OCI-LY7 (cell line): ENCODE measurements around the gene GCSAM. TPM values are rescaled to one million over a fixed set of nuclear protein-coding genes. Genes with fewer than 3 reads are reported as not detected.

ENCODE experiments used
- BruUV-seq: library from RNA; stranded (reverse); fragments of 400-500 nt; replicated peaks from 2 replicates; lab custom pipeline; 2021; lab: Mats Ljungman, UMichigan
- CTCF ChIA-PET: fragments of 300-600 bp; sonication (Branson Sonifier 250); formaldehyde crosslinking; loops from one replicate; lab custom pipeline; 2022; ENCODE audit warnings: antibody characterized with exemption; ENCODE audit not compliant: unreplicated experiment; lab: Charles Lee
- POLR2A ChIA-PET: fragments of 300-600 bp; sonication (Branson Sonifier 250); formaldehyde crosslinking; loops from one replicate; lab custom pipeline; 2022; ENCODE audit warnings: antibody characterized with exemption; lab: Charles Lee
- DNase-seq: peaks from one replicate; pipeline ENCODE4 v3.0.0-alpha.2; 2015; ENCODE audit warnings: low spot score
- H2AFZ ChIP-seq: fragments of 200-600 bp; sonication (generic), shearing (Covaris generic); 2 replicates; pipeline ENCODE4 v1.6.1; 2014; ENCODE audit warnings: mild to moderate bottlenecking, antibody characterized with exemption, low read length, moderate library complexity
- H3K27ac ChIP-seq: fragments of 200-600 bp; sonication (generic); 2 replicates; pipeline ENCODE4 v1.5.1; 2014; ENCODE audit warnings: mixed run types, low read depth, mild to moderate bottlenecking, moderate library complexity, low read length, inconsistent platforms; ENCODE audit not compliant: poor library complexity, severe bottlenecking
- H3K36me3 ChIP-seq: fragments of 200-600 bp; sonication (generic); 2 replicates; pipeline ENCODE4 v1.6.1; 2014; ENCODE audit warnings: mild to moderate bottlenecking, antibody characterized with exemption, low read length, moderate library complexity, mixed read lengths; ENCODE audit not compliant: insufficient read depth
- H3K4me1 ChIP-seq: fragments of 200-600 bp; sonication (generic); 2 replicates; pipeline ENCODE4 v1.5.1; 2014; ENCODE audit warnings: mild to moderate bottlenecking, low read length; ENCODE audit not compliant: insufficient read depth, poor library complexity, severe bottlenecking
- H3K4me2 ChIP-seq: fragments of 200-600 bp; sonication (generic); 2 replicates; pipeline ENCODE4 v1.6.1; 2014; ENCODE audit warnings: mild to moderate bottlenecking, low read length
- H3K4me3 ChIP-seq: fragments of 200-600 bp; sonication (generic); 2 replicates; pipeline ENCODE4 v1.5.1; 2014; ENCODE audit warnings: mild to moderate bottlenecking, low read depth, low read length; ENCODE audit not compliant: poor library complexity, severe bottlenecking
- H3K79me2 ChIP-seq: fragments of 200-600 bp; sonication (generic); 2 replicates; pipeline ENCODE4 v1.6.1; 2016; ENCODE audit warnings: low read depth, mild to moderate bottlenecking, low read length, moderate library complexity, mixed read lengths; ENCODE audit not compliant: insufficient read depth
- H3K9me2 ChIP-seq: fragments of 200-600 bp; sonication (generic); 2 replicates; pipeline ENCODE4 v1.6.1; 2016; ENCODE audit warnings: mild to moderate bottlenecking, low read length, mixed read lengths; ENCODE audit not compliant: insufficient read depth
- H3K9me3 ChIP-seq: fragments of 200-600 bp; sonication (generic); 2 replicates; pipeline ENCODE4 v1.6.1; 2014; ENCODE audit warnings: mild to moderate bottlenecking, mixed run types, low read length, mixed read lengths
- H4K20me1 ChIP-seq: fragments of 200-600 bp; sonication (generic); 2 replicates; pipeline ENCODE4 v1.6.1; 2014; ENCODE audit warnings: mild to moderate bottlenecking, antibody characterized with exemption, low read length, moderate library complexity, mixed read lengths; ENCODE audit not compliant: insufficient read depth
- EZH2phosphoT487 ChIP-seq: fragments of 200-600 bp; sonication (generic); IDR thresholded peaks from 2 replicates; pipeline ENCODE4 v1.6.1; 2018; ENCODE audit warnings: low read depth, borderline replicate concordance, mild to moderate bottlenecking, mixed run types, antibody characterized with exemption, low read length, moderate library complexity, mixed read lengths
- intact Hi-C: fragments of 100-400 bp; cut with micrococcal nuclease; formaldehyde crosslinking; loops from one replicate; pipeline ENCODE4 v1.10.0; 2022; ENCODE audit not compliant: unreplicated experiment
- total RNA-seq, 2 experiments: library from RNA; depleted of rRNA in 1 of 2; stranded (reverse); fragments of >200 nt in 1 of 2; shearing (Covaris generic) in 1 of 2; gene quantifications; 2 replicates each; pipeline ENCODE4 v1.2.3, GENCODE V29; 2014 to 2022
- TF ChIP-seq, protein P1 (sequence below): fragments of 200-600 bp; sonication (generic); conservative IDR thresholded peaks from 2 replicates; pipeline ENCODE4 v1.5.1; 2014; ENCODE audit warnings: mild to moderate bottlenecking, antibody characterized with exemption, low read length, moderate library complexity, mixed read lengths

Gene GCSAM
- total RNA-seq, 2 experiments from 2014 or later: 193 to 195 TPM

DNA sequence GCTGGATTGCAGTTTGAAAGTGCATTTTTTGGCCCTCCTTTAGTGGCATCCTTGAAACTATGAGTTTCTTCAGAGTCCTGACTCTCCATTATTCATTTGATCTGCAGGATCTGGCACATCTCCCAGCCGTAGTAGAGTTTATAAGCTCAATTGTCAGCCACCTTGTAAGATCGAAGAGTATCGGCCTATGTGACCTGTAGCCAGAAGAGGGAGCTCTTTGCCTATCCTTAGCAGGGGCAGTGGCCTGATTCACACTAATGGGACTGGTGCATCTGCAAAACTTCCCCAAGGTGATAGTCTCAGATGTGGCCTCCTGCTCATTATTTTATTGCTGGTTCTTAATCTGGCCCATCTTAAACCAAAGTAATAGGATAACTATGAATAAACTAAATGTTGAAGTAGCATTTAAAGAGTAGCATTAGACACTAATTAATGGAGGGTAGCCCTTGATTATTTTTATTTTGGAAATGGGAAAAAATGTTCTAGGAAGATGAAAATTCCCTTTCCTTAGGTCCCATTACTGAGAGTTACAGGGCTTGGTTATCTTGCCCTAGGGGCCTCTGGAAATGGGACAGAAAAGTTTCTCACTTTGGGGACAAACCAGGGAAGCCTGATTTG, 21.2 kb downstream of the GCSAM start:
- POLR2A ChIA-PET: interaction anchor here (0.6 to 7.4 kb wide), 22 partner anchors 9 to 448 kb away, joined by 3 to 169 read pairs (median 4); partner anchors contain the start of genes BTLA, GCSAM and SLC9C1

DNA sequence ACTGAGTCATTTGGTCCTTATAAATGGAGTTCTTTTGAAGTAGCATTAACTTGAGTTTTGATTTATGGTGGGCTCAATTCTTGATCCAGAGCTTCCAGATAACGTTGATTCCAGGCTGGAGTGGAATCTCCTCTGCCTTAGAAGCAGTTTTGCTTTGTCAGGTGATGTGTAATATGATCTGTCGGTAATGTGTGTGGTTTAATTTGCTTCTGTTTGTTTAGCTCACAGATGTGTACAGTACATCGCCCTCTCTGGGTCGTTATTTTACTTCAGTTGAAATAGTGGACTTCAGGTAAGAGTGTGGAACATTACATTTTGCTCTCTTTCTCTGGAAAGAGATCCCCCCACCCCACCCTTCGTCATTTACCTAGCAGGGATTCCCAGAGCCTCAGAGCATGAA, 23.7 kb downstream of the GCSAM start:
- ChIA-PET CTCF (interaction anchor here (1.2 kb wide), 1 partner anchor 17 kb away, joined by 3 read pairs; no protein-coding TSS in a partner anchor), POLR2A (interaction anchor here (1.0 to 7.4 kb wide), 11 partner anchors 8 to 422 kb away, joined by 3 to 169 read pairs (median 8); partner anchors contain the start of genes ABHD10 and GCSAM)
- peak; percentile 19 for DNase-seq
- Histone ChIP-seq H3K9me2 (no peaks in the 10 kb centered on the region), H3K4me3 (peak overlapping the region; percentile 3), H3K27ac (peak overlapping the region; percentile 67), H3K36me3 (peaks cover 22% of the 10 kb centered on the region), H3K9me3 (no peaks in the 10 kb centered on the region), H2AFZ (peak overlapping the region; percentile 51; the same call in 1 of the 2 replicates), H4K20me1 (no peaks in the 10 kb centered on the region), H3K79me2 (no peaks in the 10 kb centered on the region; the same call in 1 of the 2 replicates), H3K4me2 (peak overlapping the region; percentile 46), H3K4me1 (peaks cover 57% of the 10 kb centered on the region)
- TF ChIP-seq, protein P1, sequence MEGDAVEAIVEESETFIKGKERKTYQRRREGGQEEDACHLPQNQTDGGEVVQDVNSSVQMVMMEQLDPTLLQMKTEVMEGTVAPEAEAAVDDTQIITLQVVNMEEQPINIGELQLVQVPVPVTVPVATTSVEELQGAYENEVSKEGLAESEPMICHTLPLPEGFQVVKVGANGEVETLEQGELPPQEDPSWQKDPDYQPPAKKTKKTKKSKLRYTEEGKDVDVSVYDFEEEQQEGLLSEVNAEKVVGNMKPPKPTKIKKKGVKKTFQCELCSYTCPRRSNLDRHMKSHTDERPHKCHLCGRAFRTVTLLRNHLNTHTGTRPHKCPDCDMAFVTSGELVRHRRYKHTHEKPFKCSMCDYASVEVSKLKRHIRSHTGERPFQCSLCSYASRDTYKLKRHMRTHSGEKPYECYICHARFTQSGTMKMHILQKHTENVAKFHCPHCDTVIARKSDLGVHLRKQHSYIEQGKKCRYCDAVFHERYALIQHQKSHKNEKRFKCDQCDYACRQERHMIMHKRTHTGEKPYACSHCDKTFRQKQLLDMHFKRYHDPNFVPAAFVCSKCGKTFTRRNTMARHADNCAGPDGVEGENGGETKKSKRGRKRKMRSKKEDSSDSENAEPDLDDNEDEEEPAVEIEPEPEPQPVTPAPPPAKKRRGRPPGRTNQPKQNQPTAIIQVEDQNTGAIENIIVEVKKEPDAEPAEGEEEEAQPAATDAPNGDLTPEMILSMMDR: no peak
- TF ChIP-seq EZH2phosphoT487: no peak
- TSS peak; percentile 26 for BruUV-seq
- intact Hi-C loops: no loop called here

More for the DNA sequence above, 21.2 kb downstream of the GCSAM start:
- no TSS peak for BruUV-seq
- Histone ChIP-seq H3K4me2 (peak overlapping the region; percentile 57), H2AFZ (peak overlapping the region; percentile 75), H3K4me3 (no peak overlapping the region), H3K9me3 (no peaks in the 10 kb centered on the region), H3K79me2 (no peaks in the 10 kb centered on the region; the same call in 1 of the 2 replicates), H3K27ac (peak overlapping the region; percentile 99), H3K9me2 (no peaks in the 10 kb centered on the region), H3K4me1 (peaks cover 83% of the 10 kb centered on the region), H4K20me1 (no peaks in the 10 kb centered on the region), H3K36me3 (peaks cover 20% of the 10 kb centered on the region)
- intact Hi-C loops: loop anchor here (1.0 to 5.0 kb wide), 7 partner anchors 181 to 450 kb away; partner anchors contain the start of genes ATG3, BTLA and SLC35A5
- no peak for TF ChIP-seq EZH2phosphoT487
- TF ChIP-seq, protein P1: peak; percentile 99
- DNase-seq: peak; percentile 96
- CTCF ChIA-PET: interaction anchor here (0.5 to 1.6 kb wide), 18 partner anchors 13 to 450 kb away, joined by 3 to 19 read pairs (median 4); partner anchors contain the start of genes ABHD10, ATG3, GCSAM and SLC35A5
